Skeletal muscle tissue (tissue), 4 donors: ENCODE measurements around the gene TMPRSS11A. TPM values are rescaled to one million over a fixed set of nuclear protein-coding genes. Genes with fewer than 3 reads are reported as not detected.

Experiments
- H3K27ac ChIP-seq: one replicate; pipeline ENCODE4 v1.7.0; 2013; ENCODE audit warnings: mild to moderate bottlenecking, low read depth, low read length, inconsistent platforms
- H3K27me3 ChIP-seq, 3 donors: one replicate each; pipeline ENCODE4 v1.7.0; 2013; ENCODE audit warnings: low read length in 3 of 3; ENCODE audit not compliant: control insufficient read depth in 3 of 3, insufficient read depth in 3 of 3
- H3K36me3 ChIP-seq, 3 donors: one replicate each; pipeline ENCODE4 v1.7.0; 2013; ENCODE audit warnings: low read length in 3 of 3; ENCODE audit not compliant: control insufficient read depth in 3 of 3, insufficient read depth in 3 of 3
- H3K4me1 ChIP-seq, 3 donors: one replicate each; pipeline ENCODE4 v1.7.0; 2013; ENCODE audit warnings: low read length in 3 of 3, mild to moderate bottlenecking in 3 of 3; ENCODE audit not compliant: control insufficient read depth in 3 of 3, insufficient read depth in 3 of 3
- H3K4me3 ChIP-seq, 3 donors: one replicate each; pipeline ENCODE4 v1.7.0; 2013; ENCODE audit warnings: low read length in 3 of 3
- H3K9ac ChIP-seq, 3 donors: one replicate each; pipeline ENCODE4 v1.7.0; 2013; ENCODE audit warnings: low read length in 3 of 3, mild to moderate bottlenecking in 3 of 3, moderate library complexity in 2 of 3, low read depth in 1 of 3
- H3K9me3 ChIP-seq, 3 donors: one replicate each; pipeline ENCODE4 v1.7.0; 2013; ENCODE audit warnings: low read length in 3 of 3; ENCODE audit not compliant: control insufficient read depth in 3 of 3
- total RNA-seq: library from RNA; depleted of rRNA; stranded (reverse); fragments of >200 nt; gene quantifications from one replicate; pipeline ENCODE4 v1.2.3, GENCODE V29; 2014
- donor health status: Osteomylitis.

TMPRSS11A gene
- total RNA-seq, 1 donor from 2014 or later: not detected

DNA sequence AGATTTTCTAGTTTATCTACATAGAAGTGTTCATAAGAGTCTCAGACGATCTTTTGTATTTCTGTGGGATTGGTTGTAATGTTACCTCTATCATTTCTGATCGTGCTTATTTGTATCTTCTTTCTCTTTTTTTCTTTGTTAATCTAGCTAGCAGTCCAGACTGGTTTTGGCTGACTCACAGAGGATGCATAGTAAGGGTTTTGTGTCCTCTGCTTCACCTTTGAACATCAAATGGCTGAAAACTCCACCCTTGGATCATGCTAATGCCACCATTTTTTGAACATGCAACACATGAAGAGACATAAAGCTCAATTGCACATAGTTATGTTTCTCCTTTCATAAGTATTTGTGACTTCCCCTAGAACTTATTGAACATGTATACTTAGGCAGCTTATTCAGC is 22.8 kb downstream of the TMPRSS11A start:
- Histone ChIP-seq H3K27ac (no peak overlapping the region), H3K4me3 (no peak overlapping the region), H3K4me1 (no peaks in the 10 kb centered on the region), H3K27me3 (no peaks in the 10 kb centered on the region), H3K9ac (no peak overlapping the region), H3K36me3 (no peaks in the 10 kb centered on the region), H3K9me3 (no peaks in the 10 kb centered on the region)

DNA sequence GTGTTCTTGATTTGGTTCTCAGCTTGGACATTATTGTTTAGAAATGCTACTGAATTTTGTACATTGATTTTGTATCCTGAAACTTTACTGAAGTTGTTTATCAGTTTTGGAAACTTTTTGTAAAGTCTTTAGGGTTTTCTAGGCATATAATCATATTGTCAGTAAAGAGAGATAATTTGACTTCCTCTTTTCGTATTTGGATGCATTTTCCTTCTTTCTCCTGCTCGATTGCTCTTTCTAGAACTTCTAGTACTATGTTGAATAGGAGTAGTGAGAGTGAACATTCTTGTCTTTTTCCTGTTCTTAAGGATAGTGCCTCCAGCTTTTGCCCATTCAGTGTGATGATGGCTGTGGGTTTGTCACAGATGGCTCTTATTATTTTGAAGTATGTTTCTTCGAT is 24.1 kb downstream of the TMPRSS11A start:
- no peaks in the 10 kb centered on the region for H3K4me1 ChIP-seq
- H3K36me3 ChIP-seq: no peaks in the 10 kb centered on the region
- no peak overlapping the region for H3K4me3 ChIP-seq

DNA sequence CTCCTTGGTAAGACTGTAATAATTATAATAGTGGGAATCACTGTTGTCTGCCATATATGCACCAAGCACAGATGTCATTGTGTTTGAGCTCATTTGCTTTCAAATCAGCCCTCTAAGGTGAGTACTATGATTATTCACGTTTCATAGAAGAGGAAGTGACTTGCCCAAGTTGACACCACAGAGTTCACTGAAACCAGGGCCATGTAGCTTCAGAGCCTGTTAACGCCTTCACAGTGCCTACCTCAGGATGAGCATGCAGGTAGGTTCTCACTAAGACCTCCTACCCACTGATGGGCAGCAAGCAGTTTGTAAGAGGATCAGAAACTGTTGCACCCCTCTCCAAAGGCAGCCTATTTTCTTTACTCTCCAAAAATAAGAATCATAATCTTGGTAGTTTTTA is 27.4 kb downstream of the TMPRSS11A start:
- Histone ChIP-seq H3K4me3 (no peak overlapping the region), H3K27me3 (no peaks in the 10 kb centered on the region), H3K4me1 (no peaks in the 10 kb centered on the region)

More for the DNA sequence above, 24.1 kb downstream of the TMPRSS11A start:
- H3K9me3 ChIP-seq: no peaks in the 10 kb centered on the region
- H3K27me3 ChIP-seq: no peaks in the 10 kb centered on the region
- no peak overlapping the region for H3K27ac ChIP-seq
- H3K9ac ChIP-seq: no peak overlapping the region

DNA sequence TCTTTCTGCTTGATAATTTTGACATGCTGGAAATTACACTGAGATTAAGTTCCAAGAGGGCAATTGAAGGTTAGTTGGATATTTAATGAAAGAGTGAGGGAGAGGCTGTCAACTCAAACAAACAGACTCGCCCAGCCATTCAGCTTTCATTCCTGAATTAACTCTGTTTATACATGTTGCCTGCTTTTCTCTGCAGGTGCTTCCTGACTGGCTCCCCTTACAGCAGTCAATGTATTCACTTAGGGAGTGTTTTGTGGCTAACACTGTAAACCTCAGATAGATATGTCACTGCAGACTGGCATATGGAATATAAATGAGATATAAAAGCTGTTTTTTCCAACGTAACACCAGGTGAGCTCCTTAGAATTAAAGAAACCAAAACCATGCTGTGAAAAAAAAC is 28.7 kb downstream of the TMPRSS11A start:
- H3K9me3 ChIP-seq: no peaks in the 10 kb centered on the region
- no peaks in the 10 kb centered on the region for H3K4me1 ChIP-seq
- H3K9ac ChIP-seq: no peak overlapping the region
- H3K27me3 ChIP-seq: no peaks in the 10 kb centered on the region
- no peak overlapping the region for H3K4me3 ChIP-seq
- H3K36me3 ChIP-seq: no peaks in the 10 kb centered on the region
- no peak overlapping the region for H3K27ac ChIP-seq

More for the DNA sequence above, 27.4 kb downstream of the TMPRSS11A start:
- no peak overlapping the region for H3K9ac ChIP-seq
- H3K36me3 ChIP-seq: no peaks in the 10 kb centered on the region
- H3K9me3 ChIP-seq: no peaks in the 10 kb centered on the region
- no peak overlapping the region for H3K27ac ChIP-seq

DNA sequence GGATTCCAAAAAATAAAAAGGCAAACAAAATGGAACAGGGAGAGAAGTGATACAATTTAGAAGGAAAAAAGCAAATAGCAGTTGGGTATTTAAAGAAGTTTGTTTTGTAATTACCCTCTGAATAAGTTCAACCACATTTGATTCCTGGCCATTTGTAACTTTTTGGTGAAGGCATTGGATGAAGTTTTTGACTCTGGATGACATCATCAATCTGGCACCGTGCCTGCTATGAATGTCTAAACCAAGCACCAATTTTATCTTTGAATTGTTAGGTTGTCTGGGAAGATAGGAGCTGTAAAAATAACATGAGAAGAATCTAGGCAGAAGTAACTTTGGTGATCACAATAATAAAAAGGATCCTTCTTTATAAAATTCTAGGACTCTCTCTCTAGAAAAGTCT is 29.5 kb downstream of the TMPRSS11A start:
- H3K36me3 ChIP-seq: no peaks in the 10 kb centered on the region
- H3K4me1 ChIP-seq: no peaks in the 10 kb centered on the region
- no peak overlapping the region for H3K9ac ChIP-seq
- H3K9me3 ChIP-seq: no peaks in the 10 kb centered on the region
- H3K27ac ChIP-seq: no peak overlapping the region
- no peaks in the 10 kb centered on the region for H3K27me3 ChIP-seq
- H3K4me3 ChIP-seq: no peak overlapping the region

- Histone ChIP-seq H3K27ac (no peak overlapping the region), H3K4me3 (no peak overlapping the region), H3K36me3 (no peaks in the 10 kb centered on the region), H3K27me3 (no peaks in the 10 kb centered on the region), H3K9me3 (no peaks in the 10 kb centered on the region), H3K9ac (no peak overlapping the region), H3K4me1 (no peaks in the 10 kb centered on the region)
Measured at GRCh38 chr4:67933038-67933437, 30.3 kb downstream of the TMPRSS11A start.

- H3K9ac ChIP-seq: no peak overlapping the region
- H3K4me3 ChIP-seq: no peak overlapping the region
- no peaks in the 10 kb centered on the region for H3K36me3 ChIP-seq
- no peaks in the 10 kb centered on the region for H3K9me3 ChIP-seq
- no peaks in the 10 kb centered on the region for H3K27me3 ChIP-seq
- H3K27ac ChIP-seq: no peak overlapping the region
- no peaks in the 10 kb centered on the region for H3K4me1 ChIP-seq
Measured at GRCh38 chr4:67931256-67931655, 32.0 kb downstream of the TMPRSS11A start.

GRCh38 chr4:67929426-67929825 is 33.9 kb downstream of the TMPRSS11A start:
- Histone ChIP-seq H3K36me3 (no peaks in the 10 kb centered on the region), H3K27ac (no peak overlapping the region), H3K9ac (no peak overlapping the region), H3K27me3 (no peaks in the 10 kb centered on the region), H3K4me1 (no peaks in the 10 kb centered on the region), H3K4me3 (no peak overlapping the region), H3K9me3 (no peaks in the 10 kb centered on the region)

GRCh38 chr4:67928546-67928945 is 34.7 kb downstream of the TMPRSS11A start:
- no peaks in the 10 kb centered on the region for H3K27me3 ChIP-seq
- H3K9me3 ChIP-seq: no peaks in the 10 kb centered on the region
- no peak overlapping the region for H3K4me3 ChIP-seq
- no peak overlapping the region for H3K9ac ChIP-seq
- H3K4me1 ChIP-seq: no peaks in the 10 kb centered on the region
- no peak overlapping the region for H3K27ac ChIP-seq
- no peaks in the 10 kb centered on the region for H3K36me3 ChIP-seq

DNA sequence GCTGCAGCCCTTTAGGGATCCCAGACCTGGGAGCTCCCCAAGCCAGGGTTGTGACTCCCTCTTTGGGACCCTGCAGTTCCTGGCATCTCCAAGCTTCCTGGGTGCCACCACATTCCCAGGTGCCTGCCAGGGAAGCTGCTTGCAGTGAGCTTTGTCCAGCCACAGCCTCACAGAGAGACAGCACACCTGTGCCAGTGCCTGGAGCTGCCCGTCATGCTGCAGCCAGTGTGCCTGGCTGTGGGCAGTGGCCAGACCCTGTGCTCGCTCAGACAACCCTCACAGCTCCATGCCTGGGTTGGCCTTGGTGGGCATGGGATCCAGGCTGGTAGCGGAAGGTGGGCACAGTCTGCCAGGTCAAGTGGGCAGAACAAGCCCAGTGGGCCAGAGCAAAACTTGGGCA is 36.0 kb downstream of the TMPRSS11A start:
- Histone ChIP-seq H3K36me3 (no peaks in the 10 kb centered on the region), H3K4me1 (no peaks in the 10 kb centered on the region), H3K27me3 (no peaks in the 10 kb centered on the region), H3K9ac (no peak overlapping the region), H3K4me3 (no peak overlapping the region), H3K27ac (no peak overlapping the region), H3K9me3 (no peaks in the 10 kb centered on the region)

DNA sequence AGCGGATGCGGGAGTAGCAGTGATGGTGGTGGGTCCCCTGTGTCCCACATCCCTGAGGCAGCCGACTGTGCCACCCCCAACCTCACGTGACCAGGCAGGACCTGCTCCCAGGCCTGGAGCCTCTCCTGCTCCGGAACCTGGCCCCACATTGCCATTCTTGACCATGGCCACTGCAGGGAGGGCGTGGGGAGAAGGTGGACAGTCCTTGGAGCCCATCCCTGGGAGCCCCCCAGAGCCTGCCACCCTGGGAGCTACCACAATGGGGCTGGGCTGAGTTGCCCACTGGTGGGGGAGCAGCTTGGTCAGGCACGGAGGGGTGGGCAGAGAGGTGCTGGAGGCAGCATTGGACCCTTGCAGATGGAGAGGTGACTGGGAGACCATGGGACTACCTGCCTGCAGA is 36.8 kb downstream of the TMPRSS11A start:
- H3K9me3 ChIP-seq: no peaks in the 10 kb centered on the region
- H3K9ac ChIP-seq: no peak overlapping the region
- no peak overlapping the region for H3K27ac ChIP-seq
- no peak overlapping the region for H3K4me3 ChIP-seq
- H3K27me3 ChIP-seq: no peaks in the 10 kb centered on the region
- no peaks in the 10 kb centered on the region for H3K4me1 ChIP-seq
- H3K36me3 ChIP-seq: no peaks in the 10 kb centered on the region
